OCI-LY3 (cell line): ENCODE results near the gene SLC27A2.

ENCODE experiments used
- CTCF ChIP-seq: fragments of 200-600, 300-600 bp; sonication (generic); IDR thresholded peaks from 2 replicates; pipeline ENCODE4 v1.5.1; 2014; ENCODE audit warnings: antibody characterized with exemption, low read length, low read depth
- EZH2phosphoT487 ChIP-seq: fragments of 200-600 bp; shearing (Covaris generic); IDR thresholded peaks from 2 replicates; pipeline ENCODE4 v1.6.1; 2018; ENCODE audit warnings: antibody characterized with exemption, mixed run types, low read depth

GRCh38 chr15:50137330-50137761 is 44.6 kb upstream of the SLC27A2 start:
- TF ChIP-seq CTCF (no peak), EZH2phosphoT487 (no peak)
